HEK293 (cell line): ENCODE measurements around the gene KCNJ16.

Experiments used
- CTCF ChIA-PET: fragments of 350-600 bp; formaldehyde crosslinking; extraction: SDS; loops from one replicate; lab custom pipeline; 2021; ENCODE audit warnings: antibody characterized with exemption; lab: Yijun Ruan, JAX
- POLR2A ChIA-PET: fragments of 300-600 bp; formaldehyde crosslinking; extraction: SDS; loops from one replicate; lab custom pipeline; 2020; ENCODE audit warnings: antibody characterized with exemption, inconsistent platforms; lab: Yijun Ruan, JAX
- H3K27ac ChIP-seq: fragments of 200-500 bp; sonication (Bioruptor generic); 2 replicates; pipeline ENCODE4 v1.5.1; 2014; ENCODE audit warnings: low read depth, low read length, control low read depth, inconsistent platforms; ENCODE audit errors: extremely low read depth
- H3K36me3 ChIP-seq, 2 experiments: fragments of 200-500 bp in 1 of 2; sonication (Bioruptor generic) in 1 of 2; 1 replicate in 1 of 2; 2 replicates in 1 of 2; pipeline ENCODE4 v1.5.1; 2014 to 2017; ENCODE audit warnings: inconsistent platforms in 2 of 2, low read length in 2 of 2; ENCODE audit not compliant: control insufficient read depth in 2 of 2, insufficient read depth in 1 of 2
- H3K4me1 ChIP-seq: fragments of 200-500 bp; sonication (Bioruptor generic); 2 replicates; pipeline ENCODE4 v1.5.1; 2014; ENCODE audit warnings: mild to moderate bottlenecking, low read length, inconsistent platforms; ENCODE audit not compliant: control insufficient read depth, insufficient read depth
- H3K4me3 ChIP-seq: 2 replicates; pipeline ENCODE4 v1.5.1; 2011; ENCODE audit warnings: low read depth, mild to moderate bottlenecking, control low read depth, low read length, moderate library complexity
- H3K9me3 ChIP-seq: fragments of 200-500 bp; sonication (Bioruptor generic); 2 replicates; pipeline ENCODE4 v1.5.1; 2014; ENCODE audit warnings: low read depth, low read length, inconsistent platforms; ENCODE audit not compliant: control insufficient read depth, insufficient read depth
- KLF9 ChIP-seq: fragments of 450-650 bp; formaldehyde crosslinking; IDR thresholded peaks from 2 replicates; pipeline ENCODE4 v1.5.1; 2016; ENCODE audit warnings: missing biosample characterization, missing genetic modification characterization, low read depth
- PATZ1 ChIP-seq: fragments of 450-650 bp; formaldehyde crosslinking; IDR thresholded peaks from 2 replicates; pipeline ENCODE4 v1.5.1; 2016; ENCODE audit warnings: missing biosample characterization, missing genetic modification characterization
- ZBTB44 ChIP-seq: fragments of 450-650 bp; IDR thresholded peaks from 2 replicates; pipeline ENCODE4 v1.5.1; 2018; ENCODE audit warnings: missing biosample characterization, mild to moderate bottlenecking, missing genetic modification characterization
- ZNF211 ChIP-seq: fragments of 450-650 bp; formaldehyde crosslinking; IDR thresholded peaks from 2 replicates; pipeline ENCODE4 v1.5.1; 2016; ENCODE audit warnings: low read depth, missing biosample characterization, missing genetic modification characterization
- ZNF335 ChIP-seq: fragments of 450-650 bp; formaldehyde crosslinking; conservative IDR thresholded peaks from 2 replicates; pipeline ENCODE4 v1.5.1; 2016; ENCODE audit warnings: missing biosample characterization, missing genetic modification characterization
- ZNF449 ChIP-seq: fragments of 450-650 bp; formaldehyde crosslinking; IDR thresholded peaks from 2 replicates; pipeline ENCODE4 v1.5.1; 2017; ENCODE audit warnings: missing biosample characterization, mild to moderate bottlenecking, missing genetic modification characterization, moderate library complexity
- ZNF530 ChIP-seq: fragments of 450-650 bp; formaldehyde crosslinking; IDR thresholded peaks from 2 replicates; pipeline ENCODE4 v1.5.1; 2016; ENCODE audit warnings: low read depth, missing biosample characterization, missing genetic modification characterization
- ZNF654 ChIP-seq: fragments of 450-650 bp; formaldehyde crosslinking; IDR thresholded peaks from 2 replicates; pipeline ENCODE4 v1.5.1; 2016; ENCODE audit warnings: low read depth, missing biosample characterization, missing genetic modification characterization
- ZNF785 ChIP-seq: fragments of 450-650 bp; formaldehyde crosslinking; IDR thresholded peaks from 2 replicates; pipeline ENCODE4 v1.5.1; 2016; ENCODE audit warnings: missing biosample characterization, missing genetic modification characterization
- TF ChIP-seq, protein P1 (sequence below): fragments of 450-650 bp; formaldehyde crosslinking; IDR thresholded peaks from 2 replicates; pipeline ENCODE4 v1.5.1; 2016; ENCODE audit warnings: missing biosample characterization, missing genetic modification characterization
- TF ChIP-seq, protein P2 (sequence below): fragments of 450-650 bp; formaldehyde crosslinking; IDR thresholded peaks from 2 replicates; pipeline ENCODE4 v1.5.1; 2016; ENCODE audit warnings: missing biosample characterization, missing genetic modification characterization
- TF ChIP-seq, protein P3 (sequence below): fragments of 450-650 bp; formaldehyde crosslinking; IDR thresholded peaks from 2 replicates; pipeline ENCODE4 v1.5.1; 2016; ENCODE audit warnings: missing biosample characterization, missing genetic modification characterization
- TF ChIP-seq, protein P4 (sequence below): fragments of 450-650 bp; formaldehyde crosslinking; IDR thresholded peaks from 2 replicates; pipeline ENCODE4 v1.5.0; 2017; ENCODE audit warnings: missing biosample characterization, missing genetic modification characterization, borderline replicate concordance
- TF ChIP-seq, protein P5 (sequence below): fragments of 450-650 bp; formaldehyde crosslinking; IDR thresholded peaks from 2 replicates; pipeline ENCODE4 v1.5.1; 2017; ENCODE audit warnings: missing biosample characterization, missing genetic modification characterization
- TF ChIP-seq, protein P6 (sequence below): fragments of 450-650 bp; formaldehyde crosslinking; conservative IDR thresholded peaks from 2 replicates; pipeline ENCODE4 v1.5.1; 2016; ENCODE audit warnings: low read depth, missing biosample characterization, missing genetic modification characterization

KCNJ16 gene

GRCh38 chr17:70139449-70139993, 64.5 kb downstream of the KCNJ16 start (continued):
- no peak for TF ChIP-seq ZNF530

DNA sequence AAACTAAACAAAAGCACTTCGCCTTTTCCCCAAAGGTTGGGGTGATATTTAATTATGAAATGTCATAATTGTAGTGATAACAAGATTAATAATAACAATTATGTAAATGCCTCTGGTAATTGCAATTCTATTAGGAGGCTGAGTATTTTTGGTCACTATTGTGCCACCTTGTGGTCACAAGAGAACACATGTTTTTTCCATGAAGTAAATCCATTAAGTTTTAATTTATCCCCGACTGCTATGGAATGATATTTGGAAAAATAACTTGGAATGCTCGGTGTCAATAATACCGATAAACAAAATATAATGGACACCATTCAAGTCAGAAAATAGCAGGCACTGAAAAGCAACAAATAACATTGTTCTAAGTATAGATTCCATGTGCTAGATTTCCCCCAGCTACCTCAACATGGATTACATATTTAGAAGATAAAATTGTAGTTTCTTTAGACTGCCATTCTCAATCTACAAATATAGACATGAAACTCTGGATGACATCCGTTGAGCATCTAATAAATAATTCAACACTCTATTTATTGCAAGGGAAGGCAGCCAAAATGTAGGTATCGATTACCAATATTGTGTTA, 69.3 kb downstream of the KCNJ16 start:
- ChIA-PET CTCF (interaction anchor here (0.5 to 1.8 kb wide), 21 partner anchors 13 to 1394 kb away, joined by 3 to 18 read pairs (median 3); no protein-coding TSS in a partner anchor), POLR2A (no interaction called here)
- H3K36me3 ChIP-seq: no peaks in the 10 kb centered on the region
- no peak overlapping the region for H3K27ac ChIP-seq
- H3K4me1 ChIP-seq: no peaks in the 10 kb centered on the region
- H3K9me3 ChIP-seq: no peaks in the 10 kb centered on the region
- no peak overlapping the region for H3K4me3 ChIP-seq
- TF ChIP-seq ZBTB44 (tag by site-specific recombination) (no peak), ZNF449 (tag by site-specific recombination) (no peak), KLF9 (tag by site-specific recombination) (no peak), ZNF785 (no peak), ZNF654 (peak; percentile 54), ZNF335 (tag by site-specific recombination) (no peak), ZNF211 (tag by site-specific recombination) (no peak), PATZ1 (no peak)
- TF ChIP-seq, protein P1, sequence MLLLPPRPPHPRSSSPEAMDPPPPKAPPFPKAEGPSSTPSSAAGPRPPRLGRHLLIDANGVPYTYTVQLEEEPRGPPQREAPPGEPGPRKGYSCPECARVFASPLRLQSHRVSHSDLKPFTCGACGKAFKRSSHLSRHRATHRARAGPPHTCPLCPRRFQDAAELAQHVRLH (tag by site-specific recombination): no peak
- TF ChIP-seq, protein P2, sequence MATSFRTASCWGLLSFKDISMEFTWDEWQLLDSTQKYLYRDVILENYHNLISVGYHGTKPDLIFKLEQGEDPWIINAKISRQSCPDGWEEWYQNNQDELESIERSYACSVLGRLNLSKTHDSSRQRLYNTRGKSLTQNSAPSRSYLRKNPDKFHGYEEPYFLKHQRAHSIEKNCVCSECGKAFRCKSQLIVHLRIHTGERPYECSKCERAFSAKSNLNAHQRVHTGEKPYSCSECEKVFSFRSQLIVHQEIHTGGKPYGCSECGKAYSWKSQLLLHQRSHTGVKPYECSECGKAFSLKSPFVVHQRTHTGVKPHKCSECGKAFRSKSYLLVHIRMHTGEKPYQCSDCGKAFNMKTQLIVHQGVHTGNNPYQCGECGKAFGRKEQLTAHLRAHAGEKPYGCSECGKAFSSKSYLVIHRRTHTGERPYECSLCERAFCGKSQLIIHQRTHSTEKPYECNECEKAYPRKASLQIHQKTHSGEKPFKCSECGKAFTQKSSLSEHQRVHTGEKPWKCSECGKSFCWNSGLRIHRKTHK: no peak
- TF ChIP-seq, protein P3, sequence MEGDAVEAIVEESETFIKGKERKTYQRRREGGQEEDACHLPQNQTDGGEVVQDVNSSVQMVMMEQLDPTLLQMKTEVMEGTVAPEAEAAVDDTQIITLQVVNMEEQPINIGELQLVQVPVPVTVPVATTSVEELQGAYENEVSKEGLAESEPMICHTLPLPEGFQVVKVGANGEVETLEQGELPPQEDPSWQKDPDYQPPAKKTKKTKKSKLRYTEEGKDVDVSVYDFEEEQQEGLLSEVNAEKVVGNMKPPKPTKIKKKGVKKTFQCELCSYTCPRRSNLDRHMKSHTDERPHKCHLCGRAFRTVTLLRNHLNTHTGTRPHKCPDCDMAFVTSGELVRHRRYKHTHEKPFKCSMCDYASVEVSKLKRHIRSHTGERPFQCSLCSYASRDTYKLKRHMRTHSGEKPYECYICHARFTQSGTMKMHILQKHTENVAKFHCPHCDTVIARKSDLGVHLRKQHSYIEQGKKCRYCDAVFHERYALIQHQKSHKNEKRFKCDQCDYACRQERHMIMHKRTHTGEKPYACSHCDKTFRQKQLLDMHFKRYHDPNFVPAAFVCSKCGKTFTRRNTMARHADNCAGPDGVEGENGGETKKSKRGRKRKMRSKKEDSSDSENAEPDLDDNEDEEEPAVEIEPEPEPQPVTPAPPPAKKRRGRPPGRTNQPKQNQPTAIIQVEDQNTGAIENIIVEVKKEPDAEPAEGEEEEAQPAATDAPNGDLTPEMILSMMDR (tag by site-specific recombination): peak; percentile 23; the same call in 1 of the 2 replicates
- TF ChIP-seq, protein P4, sequence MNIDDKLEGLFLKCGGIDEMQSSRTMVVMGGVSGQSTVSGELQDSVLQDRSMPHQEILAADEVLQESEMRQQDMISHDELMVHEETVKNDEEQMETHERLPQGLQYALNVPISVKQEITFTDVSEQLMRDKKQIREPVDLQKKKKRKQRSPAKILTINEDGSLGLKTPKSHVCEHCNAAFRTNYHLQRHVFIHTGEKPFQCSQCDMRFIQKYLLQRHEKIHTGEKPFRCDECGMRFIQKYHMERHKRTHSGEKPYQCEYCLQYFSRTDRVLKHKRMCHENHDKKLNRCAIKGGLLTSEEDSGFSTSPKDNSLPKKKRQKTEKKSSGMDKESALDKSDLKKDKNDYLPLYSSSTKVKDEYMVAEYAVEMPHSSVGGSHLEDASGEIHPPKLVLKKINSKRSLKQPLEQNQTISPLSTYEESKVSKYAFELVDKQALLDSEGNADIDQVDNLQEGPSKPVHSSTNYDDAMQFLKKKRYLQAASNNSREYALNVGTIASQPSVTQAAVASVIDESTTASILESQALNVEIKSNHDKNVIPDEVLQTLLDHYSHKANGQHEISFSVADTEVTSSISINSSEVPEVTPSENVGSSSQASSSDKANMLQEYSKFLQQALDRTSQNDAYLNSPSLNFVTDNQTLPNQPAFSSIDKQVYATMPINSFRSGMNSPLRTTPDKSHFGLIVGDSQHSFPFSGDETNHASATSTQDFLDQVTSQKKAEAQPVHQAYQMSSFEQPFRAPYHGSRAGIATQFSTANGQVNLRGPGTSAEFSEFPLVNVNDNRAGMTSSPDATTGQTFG (tag by site-specific recombination): no peak
- TF ChIP-seq, protein P5, sequence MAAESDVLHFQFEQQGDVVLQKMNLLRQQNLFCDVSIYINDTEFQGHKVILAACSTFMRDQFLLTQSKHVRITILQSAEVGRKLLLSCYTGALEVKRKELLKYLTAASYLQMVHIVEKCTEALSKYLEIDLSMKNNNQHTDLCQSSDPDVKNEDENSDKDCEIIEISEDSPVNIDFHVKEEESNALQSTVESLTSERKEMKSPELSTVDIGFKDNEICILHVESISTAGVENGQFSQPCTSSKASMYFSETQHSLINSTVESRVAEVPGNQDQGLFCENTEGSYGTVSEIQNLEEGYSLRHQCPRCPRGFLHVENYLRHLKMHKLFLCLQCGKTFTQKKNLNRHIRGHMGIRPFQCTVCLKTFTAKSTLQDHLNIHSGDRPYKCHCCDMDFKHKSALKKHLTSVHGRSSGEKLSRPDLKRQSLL: no peak
- TF ChIP-seq, protein P6, sequence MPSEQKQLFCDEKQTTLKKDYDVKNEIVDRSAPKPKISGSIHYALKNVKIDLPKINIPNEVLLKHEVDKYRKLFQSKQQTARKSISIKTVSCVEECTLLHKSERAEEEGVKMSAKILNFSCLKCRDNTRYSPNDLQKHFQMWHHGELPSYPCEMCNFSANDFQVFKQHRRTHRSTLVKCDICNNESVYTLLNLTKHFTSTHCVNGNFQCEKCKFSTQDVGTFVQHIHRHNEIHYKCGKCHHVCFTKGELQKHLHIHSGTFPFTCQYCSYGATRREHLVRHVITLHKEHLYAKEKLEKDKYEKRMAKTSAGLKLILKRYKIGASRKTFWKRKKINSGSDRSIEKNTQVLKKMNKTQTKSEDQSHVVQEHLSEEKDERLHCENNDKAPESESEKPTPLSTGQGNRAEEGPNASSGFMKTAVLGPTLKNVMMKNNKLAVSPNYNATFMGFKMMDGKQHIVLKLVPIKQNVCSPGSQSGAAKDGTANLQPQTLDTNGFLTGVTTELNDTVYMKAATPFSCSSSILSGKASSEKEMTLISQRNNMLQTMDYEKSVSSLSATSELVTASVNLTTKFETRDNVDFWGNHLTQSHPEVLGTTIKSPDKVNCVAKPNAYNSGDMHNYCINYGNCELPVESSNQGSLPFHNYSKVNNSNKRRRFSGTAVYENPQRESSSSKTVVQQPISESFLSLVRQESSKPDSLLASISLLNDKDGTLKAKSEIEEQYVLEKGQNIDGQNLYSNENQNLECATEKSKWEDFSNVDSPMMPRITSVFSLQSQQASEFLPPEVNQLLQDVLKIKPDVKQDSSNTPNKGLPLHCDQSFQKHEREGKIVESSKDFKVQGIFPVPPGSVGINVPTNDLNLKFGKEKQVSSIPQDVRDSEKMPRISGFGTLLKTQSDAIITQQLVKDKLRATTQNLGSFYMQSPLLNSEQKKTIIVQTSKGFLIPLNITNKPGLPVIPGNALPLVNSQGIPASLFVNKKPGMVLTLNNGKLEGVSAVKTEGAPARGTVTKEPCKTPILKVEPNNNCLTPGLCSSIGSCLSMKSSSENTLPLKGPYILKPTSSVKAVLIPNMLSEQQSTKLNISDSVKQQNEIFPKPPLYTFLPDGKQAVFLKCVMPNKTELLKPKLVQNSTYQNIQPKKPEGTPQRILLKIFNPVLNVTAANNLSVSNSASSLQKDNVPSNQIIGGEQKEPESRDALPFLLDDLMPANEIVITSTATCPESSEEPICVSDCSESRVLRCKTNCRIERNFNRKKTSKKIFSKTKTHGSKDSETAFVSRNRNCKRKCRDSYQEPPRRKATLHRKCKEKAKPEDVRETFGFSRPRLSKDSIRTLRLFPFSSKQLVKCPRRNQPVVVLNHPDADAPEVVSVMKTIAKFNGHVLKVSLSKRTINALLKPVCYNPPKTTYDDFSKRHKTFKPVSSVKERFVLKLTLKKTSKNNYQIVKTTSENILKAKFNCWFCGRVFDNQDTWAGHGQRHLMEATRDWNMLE (tag by site-specific recombination): no peak
